CMK (cell line): ENCODE results near the gene SLC25A15.
"Not testable (repeated sequence)": the region's sequence is repeated elsewhere in the genome, so short reads cannot be mapped to it uniquely, and the experiment has no call there.

Experiments used
- DNase-seq: peaks from one replicate; pipeline ENCODE4 v3.0.0-alpha.2; 2010; ENCODE audit warnings: low read depth

Gene SLC25A15

GRCh38 chr13:40781717-40782116, 7.7 kb upstream of the SLC25A15 start:
- no peak for DNase-seq

- DNase-seq: not testable (repeated sequence)
Observed at GRCh38 chr13:40782971-40783370, 6.4 kb upstream of the SLC25A15 start.

GRCh38 chr13:40784540-40784939, 4.9 kb upstream of the SLC25A15 start:
- DNase-seq: no peak

GRCh38 chr13:40786568-40786996, 2.8 kb upstream of the SLC25A15 start:
- DNase-seq: no peak

GRCh38 chr13:40787062-40787461, 2.3 kb upstream of the SLC25A15 start:
- DNase-seq: no peak

GRCh38 chr13:40788540-40789274, 704 bp upstream of the SLC25A15 start:
- DNase-seq: not testable (repeated sequence)

GRCh38 chr13:40790154-40790616, 774 bp downstream of the SLC25A15 start:
- DNase-seq: no peak

- no peak for DNase-seq
Observed at GRCh38 chr13:40792284-40793051, 3.1 kb downstream of the SLC25A15 start.

- DNase-seq: no peak
Observed at GRCh38 chr13:40793339-40793738, 3.9 kb downstream of the SLC25A15 start.

GRCh38 chr13:40794414-40795368, 5.3 kb downstream of the SLC25A15 start:
- DNase-seq: no peak

GRCh38 chr13:40796649-40797048, 7.2 kb downstream of the SLC25A15 start:
- DNase-seq: no peak

- DNase-seq: no peak
Observed at GRCh38 chr13:40798380-40798779, 9.0 kb downstream of the SLC25A15 start.

GRCh38 chr13:40799508-40799907, 10.1 kb downstream of the SLC25A15 start:
- no peak for DNase-seq

GRCh38 chr13:40800559-40800958, 11.1 kb downstream of the SLC25A15 start:
- DNase-seq: no peak

- DNase-seq: no peak
Observed at GRCh38 chr13:40801255-40802217, 12.1 kb downstream of the SLC25A15 start.

- no peak for DNase-seq
Observed at GRCh38 chr13:40803316-40803715, 13.9 kb downstream of the SLC25A15 start.

- no peak for DNase-seq
Observed at GRCh38 chr13:40806241-40806640, 16.8 kb downstream of the SLC25A15 start.

- no peak for DNase-seq
Observed at GRCh38 chr13:40809471-40809870, 20.1 kb downstream of the SLC25A15 start.

GRCh38 chr13:40812102-40812501, 22.7 kb downstream of the SLC25A15 start:
- DNase-seq: no peak

- DNase-seq: no peak
Observed at GRCh38 chr13:40812724-40813445, 23.5 kb downstream of the SLC25A15 start.
